ENCODE results near the gene GRIP2.

Gene GRIP2

GRCh38 chr3:14538451-14539088 is 1.6 kb downstream of the GRIP2 start:
- DNase-seq, result no peak

- peak; percentile 12 for DNase-seq
Observed at GRCh38 chr3:14537590-14538450, 2.3 kb downstream of the GRIP2 start.

GRCh38 chr3:14536837-14537589 is 3.1 kb downstream of the GRIP2 start:
- no peak for DNase-seq

- no peak for DNase-seq
Observed at GRCh38 chr3:14536055-14536815, 3.9 kb downstream of the GRIP2 start.

GRCh38 chr3:14535616-14536015 is 4.5 kb downstream of the GRIP2 start:
- no peak for DNase-seq

GRCh38 chr3:14534516-14535191 is 5.5 kb downstream of the GRIP2 start:
- no peak for DNase-seq

GRCh38 chr3:14533457-14533958 is 6.6 kb downstream of the GRIP2 start:
- DNase-seq, result no peak

- DNase-seq, result no peak
Observed at GRCh38 chr3:14532691-14533456, 7.3 kb downstream of the GRIP2 start.

GRCh38 chr3:14531856-14532395 is 8.2 kb downstream of the GRIP2 start:
- DNase-seq, result no peak

GRCh38 chr3:14528081-14528480 is 12.1 kb downstream of the GRIP2 start:
- no peak for DNase-seq

GRCh38 chr3:14525685-14526631 is 14.2 kb downstream of the GRIP2 start:
- no peak for DNase-seq

- no peak for DNase-seq
Observed at GRCh38 chr3:14524920-14525660, 15.1 kb downstream of the GRIP2 start.

- no peak for DNase-seq
Observed at GRCh38 chr3:14524311-14524711, 15.8 kb downstream of the GRIP2 start.

- no peak for DNase-seq
Observed at GRCh38 chr3:14523792-14524191, 16.4 kb downstream of the GRIP2 start.

GRCh38 chr3:14522768-14523167 is 17.4 kb downstream of the GRIP2 start:
- no peak for DNase-seq

GRCh38 chr3:14522129-14522691 is 17.9 kb downstream of the GRIP2 start:
- no peak for DNase-seq

- DNase-seq, result no peak
Observed at GRCh38 chr3:14521611-14522010, 18.5 kb downstream of the GRIP2 start.

- no peak for DNase-seq
Observed at GRCh38 chr3:14520967-14521366, 19.2 kb downstream of the GRIP2 start.

- DNase-seq, result no peak
Observed at GRCh38 chr3:14520149-14520548, 20.0 kb downstream of the GRIP2 start.
